Esophagus squamous epithelium (tissue), 5 donors: ENCODE data around the gene CDK17. TPM values are rescaled to one million over a fixed set of nuclear protein-coding genes. Genes with fewer than 3 reads are reported as not detected.

Experiments used
- DNase-seq: peaks from one replicate; lab custom pipeline; 2025; lab: John Stamatoyannopoulos, UW
- H3K27ac ChIP-seq, 4 donors: fragments of 200-600 bp; sonication (generic); one replicate each; pipeline ENCODE4 v1.5.1; 2016 to 2019; ENCODE audit warnings: mild to moderate bottlenecking in 1 of 4
- H3K27me3 ChIP-seq, 4 donors: fragments of 200-600 bp; sonication (generic); 1 replicate in 3 of 4; 2 replicates in 1 of 4; pipeline versions ENCODE4 v1.5.1 to v1.6.0; 2017 to 2021; ENCODE audit warnings: antibody characterized with exemption in 1 of 4
- H3K36me3 ChIP-seq, 3 donors: fragments of 200-600 bp; sonication (generic); one replicate each; pipeline ENCODE4 v1.5.1; 2016 to 2019
- H3K4me1 ChIP-seq, 3 donors: fragments of 200-600 bp; sonication (generic); one replicate each; pipeline ENCODE4 v1.5.1; 2017 to 2019
- H3K4me3 ChIP-seq, 4 donors: fragments of 200-600 bp; sonication (generic); 1 replicate in 3 of 4; 2 replicates in 1 of 4; pipeline ENCODE4 v1.5.1; 2016 to 2019; ENCODE audit warnings: mild to moderate bottlenecking in 2 of 4, moderate library complexity in 1 of 4
- H3K9me3 ChIP-seq, 3 donors: fragments of 200-600 bp; sonication (generic); one replicate each; pipeline ENCODE4 v1.5.1; 2016 to 2019
- CTCF ChIP-seq, 6 experiments: fragments of 450-650 bp in 4 of 6; fragments of 200-600 bp in 2 of 6; sonication (generic) in 2 of 6; IDR thresholded peaks; one replicate each; pipeline ENCODE4 v1.5.1; 2016 to 2019; ENCODE audit warnings: antibody characterized with exemption in 6 of 6, mild to moderate bottlenecking in 4 of 6, moderate library complexity in 4 of 6
- POLR2A ChIP-seq, 4 donors: fragments of 450-650 bp; IDR thresholded peaks; one replicate each; pipeline ENCODE4 v1.6.1; 2017; ENCODE audit warnings: antibody characterized with exemption in 4 of 4, mild to moderate bottlenecking in 4 of 4, moderate library complexity in 3 of 4
- WGBS, 2 donors: methylation state at CpG; one replicate each; pipeline ENCODE4 v1.1.5; 2018; 5-methylcytosine and 5-hydroxymethylcytosine counted together
- intact Hi-C: fragments of 100-400 bp; cut with DNase I; formaldehyde crosslinking; loops from one replicate; pipeline ENCODE4 v1.15.0; 2022
- total RNA-seq, 4 donors: library from RNA; depleted of rRNA; stranded (reverse); fragments of >200 nt; gene quantifications; one replicate each; pipeline ENCODE4 v1.1.0, GENCODE V29; 2016
- donor health status: DM: yes; HTN: yes; CAD: no.

CDK17 gene
- total RNA-seq, 4 donors from 2014 or later, result 15.4 to 37.4 (median 19.9) TPM

GRCh38 chr12:96246926-96247505 lies 153.2 kb downstream of the CDK17 start:
- no peak overlapping the region for H3K27ac ChIP-seq
- TF ChIP-seq POLR2A (IDR thresholded peaks at IDR 0.05), result no peak
- no peak for TF ChIP-seq CTCF (IDR thresholded peaks at IDR 0.05)
- H3K27me3 ChIP-seq, result no peaks in the 10 kb centered on the region
- H3K4me3 ChIP-seq, result no peak overlapping the region
- peaks cover 23 to 82% (median 31%) of the 10 kb centered on the region in 3 donors for H3K36me3 ChIP-seq
- H3K9me3 ChIP-seq, result no peaks in the 10 kb centered on the region
- H3K4me1 ChIP-seq, result peaks cover 0 to 40% (median 23%) of the 10 kb centered on the region in 3 donors
- intact Hi-C loops, result no loop called here
- WGBS, 2 donors, result 94 to 97% methylated on average over 24 of the region's 36 CpGs
- DNase-seq, result no peak

- peaks cover 21 to 78% (median 23%) of the 10 kb centered on the region in 3 donors for H3K36me3 ChIP-seq
- TF ChIP-seq CTCF (IDR thresholded peaks at IDR 0.05), result no peak
- no peak for TF ChIP-seq POLR2A (IDR thresholded peaks at IDR 0.05)
- no peak overlapping the region for H3K27ac ChIP-seq
- DNase-seq, result no peak
- WGBS, 2 donors, result 80 to 81% methylated on average over 3 to 6 of the region's 13 CpGs
- intact Hi-C loops, result no loop called here
- H3K4me3 ChIP-seq, result no peak overlapping the region
- H3K27me3 ChIP-seq, result no peaks in the 10 kb centered on the region
- peaks cover 0 to 58% (median 31%) of the 10 kb centered on the region in 3 donors for H3K4me1 ChIP-seq
- H3K9me3 ChIP-seq, result no peaks in the 10 kb centered on the region
Observed at GRCh38 chr12:96244826-96245225, 155.4 kb downstream of the CDK17 start.

GRCh38 chr12:96242597-96242996 lies 157.6 kb downstream of the CDK17 start:
- WGBS, 2 donors, result 68 to 71% methylated on average over 9 to 12 of the region's 12 CpGs
- Histone ChIP-seq H3K4me3 (no peak overlapping the region), H3K36me3 (peaks cover 8 to 62% (median 11%) of the 10 kb centered on the region in 3 donors), H3K9me3 (no peaks in the 10 kb centered on the region), H3K27me3 (no peaks in the 10 kb centered on the region), H3K4me1 (peaks cover 9 to 65% (median 39%) of the 10 kb centered on the region in 3 donors), H3K27ac (peak overlapping the region; percentile 37 to 88 (median 84))
- intact Hi-C loops, result no loop called here
- DNase-seq, result no peak
- no peak for TF ChIP-seq CTCF (IDR thresholded peaks at IDR 0.05)

GRCh38 chr12:96241846-96242256 lies 158.4 kb downstream of the CDK17 start:
- Histone ChIP-seq H3K27me3 (no peaks in the 10 kb centered on the region), H3K9me3 (no peaks in the 10 kb centered on the region), H3K36me3 (peaks cover under 1 to 57% (median 3%) of the 10 kb centered on the region in 3 donors), H3K27ac (peak overlapping the region; percentile 37 to 88 (median 84)), H3K4me3 (no peak overlapping the region), H3K4me1 (peaks cover 16 to 73% (median 47%) of the 10 kb centered on the region in 3 donors)
- DNase-seq, result no peak
- 33 to 52% methylated on average over 5 to 7 of the region's 9 CpGs for WGBS, 2 donors
- intact Hi-C loops, result no loop called here
- TF ChIP-seq POLR2A (IDR thresholded peaks at IDR 0.05), result no peak
- no peak for TF ChIP-seq CTCF (IDR thresholded peaks at IDR 0.05)

GRCh38 chr12:96241431-96241830 lies 158.8 kb downstream of the CDK17 start:
- TF ChIP-seq POLR2A (IDR thresholded peaks at IDR 0.05), result no peak
- no peak for TF ChIP-seq CTCF (IDR thresholded peaks at IDR 0.05)
- Histone ChIP-seq H3K27me3 (no peaks in the 10 kb centered on the region), H3K4me1 (peaks cover 20 to 77% (median 51%) of the 10 kb centered on the region in 3 donors), H3K27ac (peak overlapping the region; percentile 23 to 88 (median 84)), H3K36me3 (peaks cover 0 to 57% (median 0%) of the 10 kb centered on the region in 3 donors), H3K9me3 (no peaks in the 10 kb centered on the region), H3K4me3 (no peak overlapping the region)
- WGBS, 2 donors, result 37 to 59% methylated on average over 4 of the region's 4 CpGs
- DNase-seq, result no peak
- intact Hi-C loops, result no loop called here
